Tibial nerve (tissue), 4 donors: ENCODE data around the gene EBI3. TPM values are rescaled to one million over a fixed set of nuclear protein-coding genes. Genes with fewer than 3 reads are reported as not detected.
A peak's percentile ranks its signal among the peaks of the same experiment; 100 is the strongest.

Experiments
- DNase-seq, 2 donors: peaks; one replicate each; pipeline ENCODE4 v3.0.0-alpha.2; 2019; ENCODE audit warnings: low spot score in 2 of 2
- H3K27ac ChIP-seq, 4 donors: fragments of 200-600 bp; sonication (generic) in 3 of 4; one replicate each; pipeline ENCODE4 v1.5.1; 2017 to 2019; ENCODE audit warnings: mild to moderate bottlenecking in 1 of 4
- H3K27me3 ChIP-seq, 2 donors: fragments of 200-600 bp; sonication (generic) in 1 of 2; one replicate each; pipeline versions ENCODE4 v1.5.1 to v1.6.0; 2017 to 2019
- H3K36me3 ChIP-seq, 3 donors: fragments of 200-600 bp; sonication (generic); one replicate each; pipeline ENCODE4 v1.5.1; 2018 to 2019
- H3K4me1 ChIP-seq, 4 donors: fragments of 200-600 bp; sonication (generic) in 3 of 4; one replicate each; pipeline ENCODE4 v1.5.1; 2017 to 2019
- H3K4me3 ChIP-seq, 4 donors: fragments of 200-600 bp; sonication (generic) in 3 of 4; one replicate each; pipeline ENCODE4 v1.5.1; 2017 to 2019; ENCODE audit warnings: mild to moderate bottlenecking in 1 of 4, moderate library complexity in 1 of 4
- H3K9me3 ChIP-seq, 4 donors: fragments of 200-600 bp; sonication (generic) in 3 of 4; one replicate each; pipeline ENCODE4 v1.5.1; 2017 to 2019
- EP300 ChIP-seq, 2 donors: sonication (generic); formaldehyde crosslinking; IDR thresholded peaks; one replicate each; pipeline ENCODE4 v1.6.1; 2017; ENCODE audit warnings: antibody characterized with exemption in 2 of 2, mild to moderate bottlenecking in 1 of 2
- POLR2A ChIP-seq, 2 donors: fragments of 450-650 bp; IDR thresholded peaks; one replicate each; pipeline ENCODE4 v1.6.1; 2017; ENCODE audit warnings: antibody characterized with exemption in 2 of 2, mild to moderate bottlenecking in 2 of 2, moderate library complexity in 2 of 2
- WGBS, 2 donors: methylation state at CpG; one replicate each; pipeline ENCODE4 v1.1.5; 2018; 5-methylcytosine and 5-hydroxymethylcytosine counted together
- total RNA-seq, 4 donors: library from RNA; depleted of rRNA; stranded (reverse); fragments of >200 nt; gene quantifications; one replicate each; pipeline ENCODE4 v1.1.0, GENCODE V29; 2016
- TF ChIP-seq, protein P1 (sequence below), 5 experiments: fragments of 200-600 bp in 3 of 5; fragments of 450-650 bp in 2 of 5; sonication (generic) in 3 of 5; IDR thresholded peaks; one replicate each; pipeline ENCODE4 v1.5.1; 2016 to 2019; ENCODE audit warnings: antibody characterized with exemption in 5 of 5, mild to moderate bottlenecking in 3 of 5, moderate library complexity in 2 of 5

Gene EBI3
- 10 to 100 TPM in 2 of 4 donors, 1 to 10 TPM in 2; 1.4 to 18.0 (median 9.0) TPM for total RNA-seq

DNA sequence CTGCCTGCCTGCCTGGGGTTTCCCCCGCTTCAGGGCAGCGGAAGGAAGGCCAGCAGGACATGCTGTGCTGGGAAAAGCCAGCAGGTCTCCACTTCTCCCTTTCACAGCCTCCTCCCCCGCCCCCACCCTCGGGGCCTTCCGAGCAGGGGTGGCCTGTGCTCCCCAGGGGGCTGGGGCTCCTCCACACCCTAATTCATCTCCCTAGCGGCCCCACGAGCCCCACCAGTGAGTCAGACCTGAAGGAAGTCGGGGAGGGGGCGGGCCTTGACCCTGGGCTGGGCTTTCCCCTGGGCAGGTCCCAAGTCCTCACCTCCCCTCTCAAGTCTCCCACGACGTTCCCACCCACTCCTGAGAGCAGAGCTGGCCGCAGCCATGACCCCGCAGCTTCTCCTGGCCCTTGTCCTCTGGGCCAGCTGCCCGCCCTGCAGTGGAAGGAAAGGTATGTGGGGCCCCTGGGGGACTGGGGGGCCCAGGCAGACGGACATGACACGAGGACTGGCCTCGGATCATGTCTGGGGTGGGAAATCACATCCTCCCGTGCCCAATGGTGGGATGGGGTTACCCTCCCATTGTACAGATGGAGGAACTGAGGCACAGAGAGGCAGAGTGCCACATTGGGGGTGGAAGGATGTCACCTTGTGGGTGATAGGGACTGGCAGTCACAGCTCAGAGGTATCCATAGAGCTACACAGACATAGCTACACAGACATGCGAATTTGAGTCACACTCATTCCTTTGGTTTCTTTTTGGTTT is at the start of gene EBI3:
Gene EBI3 (plus strand): TSS at position 345 of the 753 bp plus-strand sequence. CDS start 28 bp downstream, at position 373.
- Histone ChIP-seq H3K4me1 (peaks cover 0 to 12% (median 0%) of the 10 kb centered on the region in 4 donors), H3K27ac (no peak within 1 kb of the TSS), H3K27me3 (peaks cover 0 to 57% of the 10 kb centered on the region in 2 donors), H3K4me3 (peak within 1 kb of the TSS in 1 of 4 donors; percentile 34), H3K36me3 (no peaks in the 10 kb centered on the region), H3K9me3 (no peaks in the 10 kb centered on the region)
- TF ChIP-seq, protein P1, sequence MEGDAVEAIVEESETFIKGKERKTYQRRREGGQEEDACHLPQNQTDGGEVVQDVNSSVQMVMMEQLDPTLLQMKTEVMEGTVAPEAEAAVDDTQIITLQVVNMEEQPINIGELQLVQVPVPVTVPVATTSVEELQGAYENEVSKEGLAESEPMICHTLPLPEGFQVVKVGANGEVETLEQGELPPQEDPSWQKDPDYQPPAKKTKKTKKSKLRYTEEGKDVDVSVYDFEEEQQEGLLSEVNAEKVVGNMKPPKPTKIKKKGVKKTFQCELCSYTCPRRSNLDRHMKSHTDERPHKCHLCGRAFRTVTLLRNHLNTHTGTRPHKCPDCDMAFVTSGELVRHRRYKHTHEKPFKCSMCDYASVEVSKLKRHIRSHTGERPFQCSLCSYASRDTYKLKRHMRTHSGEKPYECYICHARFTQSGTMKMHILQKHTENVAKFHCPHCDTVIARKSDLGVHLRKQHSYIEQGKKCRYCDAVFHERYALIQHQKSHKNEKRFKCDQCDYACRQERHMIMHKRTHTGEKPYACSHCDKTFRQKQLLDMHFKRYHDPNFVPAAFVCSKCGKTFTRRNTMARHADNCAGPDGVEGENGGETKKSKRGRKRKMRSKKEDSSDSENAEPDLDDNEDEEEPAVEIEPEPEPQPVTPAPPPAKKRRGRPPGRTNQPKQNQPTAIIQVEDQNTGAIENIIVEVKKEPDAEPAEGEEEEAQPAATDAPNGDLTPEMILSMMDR (IDR thresholded peaks at IDR 0.05) = no peak
- TF ChIP-seq EP300 (IDR thresholded peaks at IDR 0.05) (no peak), POLR2A (IDR thresholded peaks at IDR 0.05) (no peak)
- 10 to 13% methylated on average over 18 to 19 of the region's 19 CpGs for WGBS, 2 donors
- peak in 1 of 2 donors; percentile 7 for DNase-seq

DNA sequence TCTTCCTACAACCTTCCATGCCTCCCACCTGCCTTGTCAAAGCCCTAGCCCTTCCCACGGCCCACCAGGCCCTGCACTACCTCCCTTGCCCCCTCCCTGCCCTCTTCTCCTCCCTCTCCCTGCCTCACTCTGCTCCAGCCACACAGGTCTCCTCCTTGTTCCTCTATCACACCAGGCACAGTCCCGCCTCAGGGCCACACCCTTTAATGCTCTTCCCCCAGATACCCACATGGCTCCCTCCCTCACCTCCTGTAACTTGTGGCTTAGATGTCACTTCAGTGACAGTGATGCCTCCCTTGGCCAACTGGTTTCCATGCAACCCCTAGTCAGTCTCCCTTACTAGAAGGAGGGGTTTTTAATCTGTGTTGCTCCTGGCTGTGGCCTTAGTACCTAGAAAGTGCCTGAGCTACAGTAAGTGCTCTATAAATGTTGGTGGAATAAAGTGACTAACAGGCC is 48.2 kb upstream of the EBI3 start:
- H3K36me3 ChIP-seq = peaks cover 0 to 47% (median 0%) of the 10 kb centered on the region in 3 donors
- H3K9me3 ChIP-seq = no peaks in the 10 kb centered on the region
- no peak for DNase-seq
- peak overlapping the region in 1 of 4 donors; percentile 78 for H3K27ac ChIP-seq
- no peaks in the 10 kb centered on the region for H3K27me3 ChIP-seq
- H3K4me1 ChIP-seq = peaks cover 0 to 30% (median 15%) of the 10 kb centered on the region in 4 donors
- TF ChIP-seq POLR2A (IDR thresholded peaks at IDR 0.05) = no peak
- peak overlapping the region in 2 of 4 donors; percentile 87 to 93 for H3K4me3 ChIP-seq
- WGBS, 2 donors = 70 to 77% methylated on average over 2 of the region's 2 CpGs

DNA sequence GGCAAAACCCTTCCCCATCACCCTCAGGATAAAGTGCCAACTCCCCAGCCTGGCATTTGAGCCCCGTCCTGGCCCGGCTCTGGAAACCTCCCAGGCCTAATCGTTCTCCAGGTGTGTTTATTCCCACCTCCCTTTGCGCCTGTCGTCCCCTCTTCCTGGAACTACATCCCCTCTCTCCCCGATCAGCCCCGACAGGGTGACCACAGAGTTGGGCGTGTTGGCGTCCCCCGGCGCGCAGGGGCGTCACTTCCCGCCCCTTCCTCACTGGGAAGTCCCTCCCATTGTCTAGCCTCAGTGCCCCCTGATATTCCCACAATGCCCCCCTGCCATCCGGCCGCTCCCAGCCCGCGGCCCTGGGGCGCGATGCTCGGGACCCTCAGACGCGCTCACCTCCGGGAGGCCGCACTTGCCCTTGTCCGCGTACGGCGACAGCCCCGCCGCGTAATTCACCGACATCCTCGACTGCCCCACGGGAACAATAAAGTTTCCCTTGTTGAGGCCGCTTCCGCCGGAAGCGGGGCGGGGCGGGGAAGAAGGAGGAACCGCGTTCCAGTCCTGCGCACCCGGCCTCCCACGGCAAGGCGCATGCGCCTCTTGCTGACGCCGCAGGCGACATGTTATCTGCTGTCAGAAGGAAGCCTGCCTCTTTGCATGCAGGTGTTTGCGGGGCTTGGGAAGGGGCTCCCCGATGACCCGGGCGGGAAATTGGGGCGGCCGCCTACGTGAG is 47.1 kb upstream of the EBI3 start, which contains the start of the genes ANKRD24 and SIRT6:
Gene ANKRD24 (plus strand): TSS at position 606 of the 727 bp plus-strand sequence. CDS start 3,737 bp downstream, outside the sequence.
Gene SIRT6 (minus strand): TSS at position 480 of the 727 bp plus-strand sequence. CDS start 24 bp downstream, at position 456.
- 0 to 1% methylated on average over 46 to 57 of the region's 58 CpGs for WGBS, 2 donors
- Histone ChIP-seq H3K27ac (peak within 1 kb of the TSS; percentile 67 to 85 (median 82)), H3K4me3 (peak within 1 kb of the TSS; percentile 86 to 99 (median 90)), H3K36me3 (peaks cover 0 to 35% (median 0%) of the 10 kb centered on the region in 3 donors), H3K4me1 (peaks cover 0 to 30% (median 15%) of the 10 kb centered on the region in 4 donors), H3K27me3 (peaks cover 0 to 6% of the 10 kb centered on the region in 2 donors), H3K9me3 (no peaks in the 10 kb centered on the region)
- TF ChIP-seq, protein P1 (IDR thresholded peaks at IDR 0.05) = peak in 2 of 5 experiments; percentile 21 to 43
- TF ChIP-seq EP300 (IDR thresholded peaks at IDR 0.05) (peak; percentile 94 to 97), POLR2A (IDR thresholded peaks at IDR 0.05) (peak; percentile 50 to 65)
- peak; percentile 89 for DNase-seq

DNA sequence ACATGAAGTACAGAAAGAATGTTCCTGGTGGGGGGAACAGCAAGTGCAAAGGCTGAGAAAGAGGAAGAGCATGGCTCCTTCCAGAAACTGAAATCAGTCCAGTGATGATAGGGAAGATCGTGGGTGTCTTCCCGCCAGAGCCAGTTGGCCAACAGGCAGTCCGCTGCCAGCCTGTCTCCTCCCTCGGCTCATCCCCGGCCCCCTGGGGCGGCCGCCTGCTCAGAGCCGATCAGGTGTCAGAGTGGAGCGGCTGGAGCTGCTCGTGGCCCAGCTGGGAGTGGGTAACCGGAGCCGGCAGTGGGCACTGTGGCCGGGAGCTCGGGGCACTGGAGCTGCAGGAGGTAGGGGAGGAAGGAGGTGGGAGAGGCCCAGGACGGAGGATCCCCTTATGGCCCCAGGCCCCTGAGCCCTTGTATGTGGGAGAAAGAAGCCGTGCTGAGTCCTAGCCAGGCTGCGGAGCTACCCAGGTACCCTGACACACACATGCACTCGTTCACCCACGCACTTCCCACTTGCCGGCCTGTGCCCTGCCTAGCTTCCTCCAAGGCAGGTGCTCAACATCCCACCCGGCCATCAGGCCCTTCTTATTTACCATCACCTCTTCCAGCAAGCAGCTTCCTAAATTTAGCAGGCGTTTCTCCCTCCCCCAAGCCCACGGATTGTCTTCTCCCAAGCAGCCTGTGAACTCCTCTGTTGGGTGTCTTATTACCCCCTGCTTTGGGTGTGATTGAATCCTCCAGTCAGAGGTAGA is 45.2 kb upstream of the EBI3 start:
- TF ChIP-seq POLR2A (IDR thresholded peaks at IDR 0.05) (no peak), EP300 (IDR thresholded peaks at IDR 0.05) (no peak)
- TF ChIP-seq, protein P1 (IDR thresholded peaks at IDR 0.05) = no peak
- WGBS, 2 donors = 30 to 39% methylated on average over 23 of the region's 23 CpGs
- Histone ChIP-seq H3K4me1 (peaks cover 0 to 30% (median 15%) of the 10 kb centered on the region in 4 donors), H3K9me3 (no peaks in the 10 kb centered on the region), H3K27me3 (peaks cover 0 to 17% of the 10 kb centered on the region in 2 donors), H3K27ac (no peak overlapping the region), H3K36me3 (peaks cover 0 to 16% (median 0%) of the 10 kb centered on the region in 3 donors), H3K4me3 (no peak overlapping the region)
- no peak for DNase-seq
